HepG2 (cell line): ENCODE results near the gene RANBP3. TPM values are rescaled to one million over a fixed set of nuclear protein-coding genes. Genes with fewer than 3 reads are reported as not detected.

Experiments used
- ARID2 ChIP-seq: sonication (generic); formaldehyde crosslinking; IDR thresholded peaks from 2 replicates; pipeline ENCODE4 v1.8.1; 2022; ENCODE audit warnings: mild to moderate bottlenecking, missing genetic modification reagents, borderline replicate concordance
- GATA4 ChIP-seq: sonication (generic); IDR thresholded peaks from 2 replicates; pipeline ENCODE4 v1.6.1; 2016; ENCODE audit warnings: antibody characterized with exemption, low read depth, borderline replicate concordance
- GPN1 ChIP-seq: sonication (generic); formaldehyde crosslinking; IDR thresholded peaks from 2 replicates; pipeline ENCODE4 v1.5.1; 2020; ENCODE audit warnings: missing genetic modification reagents, borderline replicate concordance
- HIVEP1 ChIP-seq: sonication (generic); formaldehyde crosslinking; IDR thresholded peaks from 2 replicates; pipeline ENCODE4 v1.4.0; 2020; ENCODE audit warnings: mild to moderate bottlenecking, missing genetic modification reagents
- MIXL1 ChIP-seq: IDR thresholded peaks from 2 replicates; pipeline ENCODE4 v1.6.1; 2016
- NAIF1 ChIP-seq: sonication (generic); formaldehyde crosslinking; IDR thresholded peaks from 2 replicates; pipeline ENCODE4 v1.5.0; 2020; ENCODE audit warnings: mild to moderate bottlenecking, missing genetic modification reagents, borderline replicate concordance
- NFE2 ChIP-seq: sonication (generic); formaldehyde crosslinking; IDR thresholded peaks from 2 replicates; pipeline ENCODE4 v1.4.0; 2020; ENCODE audit warnings: missing genetic modification reagents
- SYNCRIP ChIP-seq: fragments of 200-400 bp; formaldehyde crosslinking; IDR thresholded peaks from 2 replicates; pipeline ENCODE4 v1.6.1; 2018; ENCODE audit warnings: mild to moderate bottlenecking, low read depth, low read length; ENCODE audit not compliant: insufficient read depth
- ZNF232 ChIP-seq: sonication (generic); formaldehyde crosslinking; IDR thresholded peaks from 2 replicates; pipeline ENCODE4 v1.4.0; 2020; ENCODE audit warnings: missing genetic modification reagents, borderline replicate concordance
- ZNF329 ChIP-seq: sonication (generic); formaldehyde crosslinking; IDR thresholded peaks from 2 replicates; pipeline ENCODE4 v1.9.0; 2021; ENCODE audit warnings: low read depth, mild to moderate bottlenecking, missing genetic modification reagents
- ZNF350 ChIP-seq: sonication (generic); formaldehyde crosslinking; IDR thresholded peaks from 2 replicates; pipeline ENCODE4 v1.4.0; 2020; ENCODE audit warnings: mild to moderate bottlenecking, low read depth, missing genetic modification reagents, borderline replicate concordance
- ZNF460 ChIP-seq: sonication (generic); formaldehyde crosslinking; IDR thresholded peaks from 2 replicates; pipeline ENCODE4 v1.5.1; 2020; ENCODE audit warnings: missing genetic modification reagents, mild to moderate bottlenecking, borderline replicate concordance
- ZNF563 ChIP-seq: sonication (generic); formaldehyde crosslinking; IDR thresholded peaks from 2 replicates; pipeline ENCODE4 v1.8.0; 2022; ENCODE audit warnings: mild to moderate bottlenecking, moderate library complexity, missing genetic modification reagents
- polyA plus RNA-seq, 8 experiments: library from polyadenylated mRNA; depleted of rRNA in 3 of 8; stranded (reverse) in 7 of 8; unstranded in 1 of 8; fragments of >200 nt; fragmentation: Illumina TruSeq in 4 of 8; extraction: Trizol in 4 of 8; gene quantifications; 2 replicates each; pipeline versions ENCODE4 v1.2.1 to v1.2.3, GENCODE V29; 2011 to 2016; ENCODE audit warnings: low read depth in 4 of 8, missing spikeins in 1 of 8, mixed read lengths in 1 of 8; ENCODE audit not compliant: insufficient read depth in 1 of 8
- total RNA-seq, 5 experiments: library from RNA; depleted of rRNA; stranded (reverse); fragments of >200 nt; fragmentation: Illumina TruSeq; extraction: Trizol; gene quantifications; 2 replicates each; pipeline ENCODE4 v1.2.3, GENCODE V29; 2016; ENCODE audit warnings: low read depth in 1 of 5
- TF ChIP-seq, protein P1 (sequence below): sonication (generic); formaldehyde crosslinking; IDR thresholded peaks from 2 replicates; pipeline ENCODE4 v1.4.0; 2020; ENCODE audit warnings: missing genetic modification reagents
- TF ChIP-seq, protein P2 (sequence below): sonication (generic); formaldehyde crosslinking; IDR thresholded peaks from 2 replicates; pipeline ENCODE4 v1.5.1; 2020; ENCODE audit warnings: missing genetic modification reagents, mild to moderate bottlenecking, borderline replicate concordance
- TF ChIP-seq, protein P3 (sequence below): sonication (generic); formaldehyde crosslinking; IDR thresholded peaks from 2 replicates; pipeline ENCODE4 v1.8.1; 2023; ENCODE audit warnings: mild to moderate bottlenecking, inconsistent platforms, moderate library complexity, missing genetic modification reagents, borderline replicate concordance
- TF ChIP-seq, protein P4 (sequence below), 2 experiments: fragments of 450-650 bp in 1 of 2; sonication (generic) in 1 of 2; formaldehyde crosslinking; IDR thresholded peaks; 2 replicates each; pipeline versions ENCODE4 v1.5.0 to v1.8.0; 2020 to 2022; ENCODE audit warnings: mild to moderate bottlenecking in 1 of 2, missing genetic modification reagents in 1 of 2

Gene RANBP3
- total and polyA plus RNA-seq, 2 of the 13 experiments (the other 11 are each of a cell fraction or from before 2014, with no cell fraction given): 39.5 to 149 TPM

DNA sequence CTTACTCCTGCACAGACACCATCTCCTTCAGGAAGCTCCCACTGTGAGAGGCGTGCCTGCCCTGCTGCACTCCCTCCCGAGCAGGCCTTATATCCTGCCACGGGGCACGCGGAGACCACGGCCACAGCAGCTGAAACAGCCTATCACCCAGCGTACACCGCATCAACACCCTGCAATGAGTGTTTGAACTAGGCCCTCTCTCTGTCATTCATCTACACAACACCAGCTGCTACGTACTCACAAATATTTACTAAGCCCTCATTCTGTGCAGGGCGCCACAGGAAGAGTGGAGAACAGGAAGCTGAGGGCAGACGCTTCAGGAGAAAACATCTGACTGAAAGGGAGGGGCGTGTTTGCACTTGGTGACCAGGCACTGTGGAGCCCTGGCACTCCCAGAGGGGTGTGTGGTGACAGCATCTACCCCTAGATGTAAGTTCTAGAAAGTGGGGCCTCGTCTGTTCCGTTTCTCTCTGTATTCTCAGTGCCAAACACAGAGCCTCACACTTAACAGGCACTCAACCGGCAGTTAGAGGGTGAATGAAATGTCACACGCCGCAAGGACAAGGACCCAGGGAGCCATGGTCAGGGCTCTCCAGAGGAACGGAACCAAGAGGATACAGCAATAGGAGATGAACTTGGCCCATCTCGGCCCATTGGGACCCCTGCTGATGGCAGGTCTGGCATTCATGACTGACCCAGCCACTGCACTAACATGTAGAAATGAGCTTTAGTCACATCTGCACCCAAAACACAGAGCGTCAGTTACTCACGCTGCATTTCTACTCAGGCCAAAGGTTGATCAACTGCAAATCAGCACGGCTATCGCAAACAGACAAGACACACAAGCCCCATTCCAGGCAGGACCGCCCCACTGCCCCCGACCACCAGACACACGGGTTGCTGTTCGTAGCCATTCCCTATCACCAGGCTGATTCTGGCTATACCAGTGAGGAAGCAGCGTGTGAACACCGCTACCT lies 15.7 kb downstream of the RANBP3 start (continued):
- TF ChIP-seq, protein P1, sequence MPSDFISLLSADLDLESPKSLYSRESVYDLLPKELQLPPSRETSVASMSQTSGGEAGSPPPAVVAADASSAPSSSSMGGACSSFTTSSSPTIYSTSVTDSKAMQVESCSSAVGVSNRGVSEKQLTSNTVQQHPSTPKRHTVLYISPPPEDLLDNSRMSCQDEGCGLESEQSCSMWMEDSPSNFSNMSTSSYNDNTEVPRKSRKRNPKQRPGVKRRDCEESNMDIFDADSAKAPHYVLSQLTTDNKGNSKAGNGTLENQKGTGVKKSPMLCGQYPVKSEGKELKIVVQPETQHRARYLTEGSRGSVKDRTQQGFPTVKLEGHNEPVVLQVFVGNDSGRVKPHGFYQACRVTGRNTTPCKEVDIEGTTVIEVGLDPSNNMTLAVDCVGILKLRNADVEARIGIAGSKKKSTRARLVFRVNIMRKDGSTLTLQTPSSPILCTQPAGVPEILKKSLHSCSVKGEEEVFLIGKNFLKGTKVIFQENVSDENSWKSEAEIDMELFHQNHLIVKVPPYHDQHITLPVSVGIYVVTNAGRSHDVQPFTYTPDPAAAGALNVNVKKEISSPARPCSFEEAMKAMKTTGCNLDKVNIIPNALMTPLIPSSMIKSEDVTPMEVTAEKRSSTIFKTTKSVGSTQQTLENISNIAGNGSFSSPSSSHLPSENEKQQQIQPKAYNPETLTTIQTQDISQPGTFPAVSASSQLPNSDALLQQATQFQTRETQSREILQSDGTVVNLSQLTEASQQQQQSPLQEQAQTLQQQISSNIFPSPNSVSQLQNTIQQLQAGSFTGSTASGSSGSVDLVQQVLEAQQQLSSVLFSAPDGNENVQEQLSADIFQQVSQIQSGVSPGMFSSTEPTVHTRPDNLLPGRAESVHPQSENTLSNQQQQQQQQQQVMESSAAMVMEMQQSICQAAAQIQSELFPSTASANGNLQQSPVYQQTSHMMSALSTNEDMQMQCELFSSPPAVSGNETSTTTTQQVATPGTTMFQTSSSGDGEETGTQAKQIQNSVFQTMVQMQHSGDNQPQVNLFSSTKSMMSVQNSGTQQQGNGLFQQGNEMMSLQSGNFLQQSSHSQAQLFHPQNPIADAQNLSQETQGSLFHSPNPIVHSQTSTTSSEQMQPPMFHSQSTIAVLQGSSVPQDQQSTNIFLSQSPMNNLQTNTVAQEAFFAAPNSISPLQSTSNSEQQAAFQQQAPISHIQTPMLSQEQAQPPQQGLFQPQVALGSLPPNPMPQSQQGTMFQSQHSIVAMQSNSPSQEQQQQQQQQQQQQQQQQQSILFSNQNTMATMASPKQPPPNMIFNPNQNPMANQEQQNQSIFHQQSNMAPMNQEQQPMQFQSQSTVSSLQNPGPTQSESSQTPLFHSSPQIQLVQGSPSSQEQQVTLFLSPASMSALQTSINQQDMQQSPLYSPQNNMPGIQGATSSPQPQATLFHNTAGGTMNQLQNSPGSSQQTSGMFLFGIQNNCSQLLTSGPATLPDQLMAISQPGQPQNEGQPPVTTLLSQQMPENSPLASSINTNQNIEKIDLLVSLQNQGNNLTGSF: no peak; the same call in 1 of the 2 replicates
- TF ChIP-seq, protein P2, sequence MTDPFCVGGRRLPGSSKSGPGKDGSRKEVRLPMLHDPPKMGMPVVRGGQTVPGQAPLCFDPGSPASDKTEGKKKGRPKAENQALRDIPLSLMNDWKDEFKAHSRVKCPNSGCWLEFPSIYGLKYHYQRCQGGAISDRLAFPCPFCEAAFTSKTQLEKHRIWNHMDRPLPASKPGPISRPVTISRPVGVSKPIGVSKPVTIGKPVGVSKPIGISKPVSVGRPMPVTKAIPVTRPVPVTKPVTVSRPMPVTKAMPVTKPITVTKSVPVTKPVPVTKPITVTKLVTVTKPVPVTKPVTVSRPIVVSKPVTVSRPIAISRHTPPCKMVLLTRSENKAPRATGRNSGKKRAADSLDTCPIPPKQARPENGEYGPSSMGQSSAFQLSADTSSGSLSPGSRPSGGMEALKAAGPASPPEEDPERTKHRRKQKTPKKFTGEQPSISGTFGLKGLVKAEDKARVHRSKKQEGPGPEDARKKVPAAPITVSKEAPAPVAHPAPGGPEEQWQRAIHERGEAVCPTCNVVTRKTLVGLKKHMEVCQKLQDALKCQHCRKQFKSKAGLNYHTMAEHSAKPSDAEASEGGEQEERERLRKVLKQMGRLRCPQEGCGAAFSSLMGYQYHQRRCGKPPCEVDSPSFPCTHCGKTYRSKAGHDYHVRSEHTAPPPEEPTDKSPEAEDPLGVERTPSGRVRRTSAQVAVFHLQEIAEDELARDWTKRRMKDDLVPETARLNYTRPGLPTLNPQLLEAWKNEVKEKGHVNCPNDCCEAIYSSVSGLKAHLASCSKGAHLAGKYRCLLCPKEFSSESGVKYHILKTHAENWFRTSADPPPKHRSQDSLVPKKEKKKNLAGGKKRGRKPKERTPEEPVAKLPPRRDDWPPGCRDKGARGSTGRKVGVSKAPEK (CRISPR knock-in tag): no peak
- no peak for TF ChIP-seq ZNF563 (CRISPR knock-in tag)
- TF ChIP-seq NAIF1 (CRISPR knock-in tag): peak; percentile 90
- no peak; the same call in 1 of the 2 replicates for TF ChIP-seq GPN1 (CRISPR knock-in tag)
- TF ChIP-seq ZNF329 (CRISPR knock-in tag): no peak
- TF ChIP-seq NFE2 (CRISPR knock-in tag): no peak
- no peak for TF ChIP-seq SYNCRIP
- TF ChIP-seq MIXL1 (CRISPR knock-in tag): peak; percentile 96
- TF ChIP-seq ARID2 (CRISPR knock-in tag): peak; percentile 99
- TF ChIP-seq, protein P3, sequence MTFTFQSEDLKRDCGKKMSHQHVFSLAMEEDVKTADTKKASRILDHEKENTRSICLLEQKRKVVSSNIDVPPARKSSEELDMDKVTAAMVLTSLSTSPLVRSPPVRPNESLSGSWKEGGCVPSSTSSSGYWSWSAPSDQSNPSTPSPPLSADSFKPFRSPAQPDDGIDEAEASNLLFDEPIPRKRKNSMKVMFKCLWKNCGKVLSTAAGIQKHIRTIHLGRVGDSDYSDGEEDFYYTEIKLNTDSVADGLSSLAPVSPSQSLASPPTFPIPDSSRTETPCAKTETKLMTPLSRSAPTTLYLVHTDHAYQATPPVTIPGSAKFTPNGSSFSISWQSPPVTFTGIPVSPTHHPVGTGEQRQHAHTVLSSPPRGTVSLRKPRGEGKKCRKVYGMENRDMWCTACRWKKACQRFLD (CRISPR knock-in tag): no peak; the same call in 1 of the 2 replicates
- peak; percentile 92 for TF ChIP-seq ZNF350 (CRISPR knock-in tag)
- TF ChIP-seq ZNF232 (CRISPR knock-in tag): peak; percentile 97
- no peak; the same call in 1 of the 2 replicates for TF ChIP-seq ZNF460 (CRISPR knock-in tag)
- peak; percentile 87 for TF ChIP-seq HIVEP1 (CRISPR knock-in tag)
- peak; percentile 76; the same call in 1 of the 2 replicates for TF ChIP-seq GATA4
- TF ChIP-seq, protein P4, sequence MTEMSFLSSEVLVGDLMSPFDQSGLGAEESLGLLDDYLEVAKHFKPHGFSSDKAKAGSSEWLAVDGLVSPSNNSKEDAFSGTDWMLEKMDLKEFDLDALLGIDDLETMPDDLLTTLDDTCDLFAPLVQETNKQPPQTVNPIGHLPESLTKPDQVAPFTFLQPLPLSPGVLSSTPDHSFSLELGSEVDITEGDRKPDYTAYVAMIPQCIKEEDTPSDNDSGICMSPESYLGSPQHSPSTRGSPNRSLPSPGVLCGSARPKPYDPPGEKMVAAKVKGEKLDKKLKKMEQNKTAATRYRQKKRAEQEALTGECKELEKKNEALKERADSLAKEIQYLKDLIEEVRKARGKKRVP (CRISPR knock-in tag; IDR thresholded peaks at IDR 0.05): peak in 1 of 2 experiments; percentile 74; a peak in 2 of 4 replicates
